Endodermal cell (in vitro differentiated cells): Measurements from ENCODE around the gene PIP5K1C. TPM values are rescaled to one million over a fixed set of nuclear protein-coding genes. Genes with fewer than 3 reads are reported as not detected.

Experiments used
- DNase-seq: peaks from one replicate; pipeline ENCODE4 v3.0.0-alpha.2; 2017
- H3K27ac ChIP-seq: 2 replicates; pipeline ENCODE4 v1.5.1; 2013; ENCODE audit warnings: mild to moderate bottlenecking, low read depth, low read length, moderate library complexity
- H3K27me3 ChIP-seq: 2 replicates; pipeline ENCODE4 v1.6.1; 2013; ENCODE audit warnings: mild to moderate bottlenecking, low read length, moderate library complexity; ENCODE audit not compliant: insufficient read depth, control insufficient read depth, poor library complexity, severe bottlenecking
- H3K36me3 ChIP-seq: 2 replicates; pipeline ENCODE4 v1.7.0; 2013; ENCODE audit warnings: mild to moderate bottlenecking, low read length, moderate library complexity; ENCODE audit not compliant: control insufficient read depth, insufficient read depth
- H3K4me1 ChIP-seq: one replicate; pipeline ENCODE4 v1.7.0; 2013; ENCODE audit warnings: low read length; ENCODE audit not compliant: control insufficient read depth, insufficient read depth
- H3K4me3 ChIP-seq: 2 replicates; pipeline ENCODE4 v1.5.1; 2013; ENCODE audit warnings: mild to moderate bottlenecking, low read length, moderate library complexity
- H3K9ac ChIP-seq: 2 replicates; pipeline ENCODE4 v1.6.1; 2013; ENCODE audit warnings: mild to moderate bottlenecking, low read length, moderate library complexity; ENCODE audit not compliant: poor library complexity, severe bottlenecking; ENCODE audit errors: extremely low read depth
- H3K9me3 ChIP-seq: 2 replicates; pipeline ENCODE4 v1.6.1; 2013; ENCODE audit warnings: mild to moderate bottlenecking, low read length, moderate library complexity; ENCODE audit not compliant: control insufficient read depth
- H3K27ac Mint-ChIP-seq: 2 replicates; pipeline ENCODE4 v1.8.0; 2020; ENCODE audit warnings: mixed read lengths
- H3K27me3 Mint-ChIP-seq: 2 replicates; pipeline ENCODE4 v1.8.0; 2021; ENCODE audit warnings: mild to moderate bottlenecking, mixed read lengths; ENCODE audit not compliant: insufficient read depth
- H3K36me3 Mint-ChIP-seq: 2 replicates; pipeline ENCODE4 v1.8.0; 2020; ENCODE audit warnings: low read depth, mixed read lengths
- H3K4me1 Mint-ChIP-seq: 2 replicates; pipeline ENCODE4 v1.8.0; 2020; ENCODE audit warnings: mixed read lengths
- H3K4me3 Mint-ChIP-seq: 2 replicates; pipeline ENCODE4 v1.8.0; 2020; ENCODE audit warnings: mild to moderate bottlenecking, moderate library complexity, mixed read lengths
- H3K9me3 Mint-ChIP-seq: 2 replicates; pipeline ENCODE4 v1.8.0; 2020; ENCODE audit warnings: mild to moderate bottlenecking, mixed read lengths
- WGBS, 2 experiments: methylation state at CpG; one replicate each; pipeline versions ENCODE4 v1.1.5 to v1.1.7; 2013; ENCODE audit warnings: missing lambda C conversion rate in 2 of 2, mixed read lengths in 1 of 2; ENCODE audit not compliant: insufficient coverage in 1 of 2, insufficient read length in 1 of 2; 5-methylcytosine and 5-hydroxymethylcytosine counted together
- total RNA-seq, 2 donors: library from RNA; stranded (reverse); fragmentation: NEBNext Ultra II Directional in 1 of 2; extraction: Animal tissue kit (Norgen Biotek cat#: 25700) in 1 of 2; gene quantifications; 2 replicates in 1 of 2; 3 replicates in 1 of 2; pipeline ENCODE4 v1.2.1, GENCODE V29; 2021
- TF ChIP-seq, protein P1 (sequence below): fragments of 200-600 bp; sonication (generic); conservative IDR thresholded peaks from 2 replicates; pipeline ENCODE4 v1.5.0; 2021; ENCODE audit warnings: antibody characterized with exemption, mild to moderate bottlenecking

The PIP5K1C gene
- total RNA-seq, 2 donors from 2014 or later = 43.5 to 51.5 TPM

DNA sequence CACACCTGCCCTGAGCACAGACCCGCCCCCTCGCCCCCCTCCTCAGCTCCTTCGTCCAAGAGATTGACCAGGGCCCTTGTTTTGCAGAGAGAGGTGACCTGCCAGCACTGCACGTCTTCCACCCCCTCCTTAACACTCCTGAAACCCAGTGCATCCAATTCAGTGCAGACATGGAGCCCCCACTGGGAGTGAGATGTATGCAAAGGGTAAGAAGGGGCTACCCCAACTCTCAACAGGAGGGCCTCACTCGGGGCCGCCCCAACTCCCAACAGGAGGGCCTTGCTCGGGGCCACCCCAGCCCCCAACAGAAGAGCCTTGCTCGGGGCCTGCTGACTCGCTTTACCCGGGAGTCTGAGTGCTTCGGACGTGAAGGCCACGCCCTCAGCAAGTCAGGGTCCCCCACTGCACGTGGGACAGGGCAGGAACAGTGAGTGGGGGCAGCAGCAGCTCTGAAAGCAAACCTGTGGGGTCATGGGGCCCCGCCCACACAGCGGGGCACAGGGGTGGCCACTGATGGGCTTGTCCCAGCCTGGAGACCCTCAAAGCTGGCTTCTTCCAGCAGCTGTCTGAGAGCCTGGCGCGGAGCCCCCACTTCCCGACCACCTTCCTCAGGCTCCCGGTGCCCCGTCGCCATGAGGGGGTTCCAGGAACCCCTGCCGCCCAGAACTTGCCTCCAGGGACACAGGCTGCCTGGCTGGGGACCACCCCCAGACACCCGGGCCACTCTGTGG lies 79.3 kb downstream of the PIP5K1C start:
- no peaks in the 10 kb centered on the region for H3K9me3 ChIP-seq
- Mint-ChIP-seq H3K9me3 (no peaks in the 10 kb centered on the region), H3K4me3 (no peak overlapping the region), H3K36me3 (peaks cover 19% of the 10 kb centered on the region), H3K27ac (no peak overlapping the region), H3K4me1 (peaks cover 4% of the 10 kb centered on the region), H3K27me3 (no peaks in the 10 kb centered on the region)
- H3K4me3 ChIP-seq = no peak overlapping the region
- H3K9ac ChIP-seq = no peak overlapping the region
- 92 to 94% methylated on average over 22 to 24 of the region's 24 CpGs for WGBS, 2 experiments
- H3K27me3 ChIP-seq = no peaks in the 10 kb centered on the region
- peaks cover 3% of the 10 kb centered on the region for H3K4me1 ChIP-seq
- H3K27ac ChIP-seq = no peak overlapping the region
- peaks cover 15% of the 10 kb centered on the region for H3K36me3 ChIP-seq
- TF ChIP-seq, protein P1, sequence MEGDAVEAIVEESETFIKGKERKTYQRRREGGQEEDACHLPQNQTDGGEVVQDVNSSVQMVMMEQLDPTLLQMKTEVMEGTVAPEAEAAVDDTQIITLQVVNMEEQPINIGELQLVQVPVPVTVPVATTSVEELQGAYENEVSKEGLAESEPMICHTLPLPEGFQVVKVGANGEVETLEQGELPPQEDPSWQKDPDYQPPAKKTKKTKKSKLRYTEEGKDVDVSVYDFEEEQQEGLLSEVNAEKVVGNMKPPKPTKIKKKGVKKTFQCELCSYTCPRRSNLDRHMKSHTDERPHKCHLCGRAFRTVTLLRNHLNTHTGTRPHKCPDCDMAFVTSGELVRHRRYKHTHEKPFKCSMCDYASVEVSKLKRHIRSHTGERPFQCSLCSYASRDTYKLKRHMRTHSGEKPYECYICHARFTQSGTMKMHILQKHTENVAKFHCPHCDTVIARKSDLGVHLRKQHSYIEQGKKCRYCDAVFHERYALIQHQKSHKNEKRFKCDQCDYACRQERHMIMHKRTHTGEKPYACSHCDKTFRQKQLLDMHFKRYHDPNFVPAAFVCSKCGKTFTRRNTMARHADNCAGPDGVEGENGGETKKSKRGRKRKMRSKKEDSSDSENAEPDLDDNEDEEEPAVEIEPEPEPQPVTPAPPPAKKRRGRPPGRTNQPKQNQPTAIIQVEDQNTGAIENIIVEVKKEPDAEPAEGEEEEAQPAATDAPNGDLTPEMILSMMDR = no peak
- DNase-seq = no peak

DNA sequence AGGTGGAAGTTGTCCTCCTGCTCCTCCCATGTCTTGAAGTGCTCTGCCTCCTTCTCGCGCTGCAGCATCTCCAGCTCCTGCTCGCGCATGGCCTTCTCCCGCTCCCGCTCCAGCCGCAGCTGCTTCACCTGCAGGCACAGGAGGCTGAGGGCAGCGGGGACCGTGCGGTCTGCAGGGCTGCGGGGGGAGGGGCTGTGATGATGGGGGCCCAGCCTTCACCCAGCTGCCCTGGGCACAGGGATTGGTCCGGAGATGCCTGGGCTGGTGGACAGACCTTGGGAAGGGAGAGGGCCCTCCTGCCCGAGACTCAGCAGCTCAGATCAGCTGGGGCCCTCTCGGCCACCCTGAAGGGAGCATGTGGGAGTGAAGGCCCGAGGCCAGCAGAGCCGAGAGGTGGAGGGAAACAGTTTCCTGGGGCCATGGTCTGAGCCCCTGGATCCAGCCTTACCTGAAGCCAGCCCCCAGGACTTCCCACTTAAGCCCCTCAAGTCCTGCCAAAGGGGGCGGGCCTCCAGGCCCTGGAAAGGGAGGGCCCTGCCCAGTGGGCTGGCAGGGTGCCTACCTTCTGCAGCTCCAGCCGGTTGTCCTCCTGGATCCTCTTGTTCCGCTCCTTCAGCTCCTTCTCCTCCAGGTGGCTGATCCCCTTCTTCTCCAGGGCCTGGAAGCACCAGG lies 80.0 kb downstream of the PIP5K1C start:
- Mint-ChIP-seq H3K4me3 (no peak overlapping the region), H3K36me3 (peaks cover 19% of the 10 kb centered on the region), H3K27me3 (no peaks in the 10 kb centered on the region), H3K9me3 (no peaks in the 10 kb centered on the region), H3K4me1 (no peaks in the 10 kb centered on the region), H3K27ac (no peak overlapping the region)
- 91 to 96% methylated on average over 10 to 19 of the region's 19 CpGs for WGBS, 2 experiments
- TF ChIP-seq, protein P1 = no peak
- DNase-seq = no peak
- H3K27ac ChIP-seq = no peak overlapping the region
- peaks cover 2% of the 10 kb centered on the region for H3K4me1 ChIP-seq
- H3K4me3 ChIP-seq = no peak overlapping the region
- H3K36me3 ChIP-seq = peaks cover 15% of the 10 kb centered on the region
- no peaks in the 10 kb centered on the region for H3K27me3 ChIP-seq
- no peaks in the 10 kb centered on the region for H3K9me3 ChIP-seq
- no peak overlapping the region for H3K9ac ChIP-seq

DNA sequence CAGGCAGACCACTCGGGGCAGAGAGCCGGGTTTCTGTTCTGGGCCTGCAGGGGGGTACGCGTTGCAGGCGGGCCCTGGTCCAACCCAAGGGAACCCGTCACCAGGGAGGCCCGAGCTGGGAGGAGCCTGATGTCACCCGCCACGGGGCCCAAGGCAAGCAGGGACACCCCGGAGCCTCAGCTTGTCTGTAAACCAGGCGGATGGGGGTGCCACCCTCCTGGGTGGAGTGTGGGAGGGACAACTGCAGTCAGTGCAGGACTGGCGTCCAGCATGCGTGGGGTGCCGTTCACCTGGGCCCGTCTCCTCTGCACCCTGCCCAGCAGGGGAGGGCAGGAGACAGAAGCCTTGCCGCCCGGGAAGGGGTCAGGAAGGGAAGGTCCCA lies 80.6 kb downstream of the PIP5K1C start:
- Mint-ChIP-seq H3K4me1 (no peaks in the 10 kb centered on the region), H3K27me3 (no peaks in the 10 kb centered on the region), H3K9me3 (no peaks in the 10 kb centered on the region), H3K36me3 (peaks cover 19% of the 10 kb centered on the region), H3K27ac (no peak overlapping the region), H3K4me3 (no peak overlapping the region)
- Histone ChIP-seq H3K4me1 (no peaks in the 10 kb centered on the region), H3K9me3 (no peaks in the 10 kb centered on the region), H3K36me3 (peaks cover 15% of the 10 kb centered on the region), H3K27me3 (no peaks in the 10 kb centered on the region), H3K27ac (no peak overlapping the region), H3K9ac (no peak overlapping the region), H3K4me3 (no peak overlapping the region)
- 96 to 97% methylated on average over 9 to 17 of the region's 17 CpGs for WGBS, 2 experiments
- DNase-seq = no peak
- TF ChIP-seq, protein P1 = no peak
